AG04450 (cell line): ENCODE results near the gene TULP4. TPM values are rescaled to one million over a fixed set of nuclear protein-coding genes. Genes with fewer than 3 reads are reported as not detected.

Experiments
- CTCF ChIA-PET: fragments of 300-600, 350-600 bp; formaldehyde crosslinking; extraction: SDS; loops from one replicate; lab custom pipeline; 2022; ENCODE audit warnings: antibody characterized with exemption, inconsistent platforms; lab: Charles Lee
- POLR2A ChIA-PET: fragments of 350-600 bp; formaldehyde crosslinking; extraction: SDS; loops from one replicate; lab custom pipeline; 2021; ENCODE audit warnings: antibody characterized with exemption, inconsistent platforms; lab: Yijun Ruan, JAX
- DNase-seq: peaks from one replicate; pipeline ENCODE4 v3.0.0-alpha.2; 2011; ENCODE audit warnings: low read depth, low spot score
- H3K27ac ChIP-seq: one replicate; pipeline ENCODE4 v1.5.1; 2012; ENCODE audit warnings: low read depth, low read length, control low read depth
- H3K27me3 ChIP-seq: one replicate; pipeline ENCODE4 v1.6.0; 2012; ENCODE audit warnings: low read length; ENCODE audit not compliant: control insufficient read depth, insufficient read depth
- H3K4me3 ChIP-seq: 2 replicates; pipeline ENCODE4 v1.5.1; 2011; ENCODE audit warnings: mild to moderate bottlenecking, low read depth, low read length, control low read depth
- H3K9me3 ChIP-seq: 2 replicates; pipeline ENCODE4 v1.5.1; 2012; ENCODE audit warnings: low read length; ENCODE audit not compliant: control insufficient read depth, insufficient read depth
- polyA plus RNA-seq: library from polyadenylated mRNA; depleted of rRNA; stranded (reverse); fragments of >200 nt; gene quantifications from 2 replicates; pipeline ENCODE4 v1.2.3, GENCODE V29; 2011
- TF ChIP-seq, protein P1 (sequence below): IDR thresholded peaks from 2 replicates; pipeline ENCODE4 v1.5.1; 2011; ENCODE audit warnings: low read depth, low read length, control low read depth, inconsistent platforms

The TULP4 gene
- polyA plus RNA-seq, 1 experiment = 15.9 TPM

DNA sequence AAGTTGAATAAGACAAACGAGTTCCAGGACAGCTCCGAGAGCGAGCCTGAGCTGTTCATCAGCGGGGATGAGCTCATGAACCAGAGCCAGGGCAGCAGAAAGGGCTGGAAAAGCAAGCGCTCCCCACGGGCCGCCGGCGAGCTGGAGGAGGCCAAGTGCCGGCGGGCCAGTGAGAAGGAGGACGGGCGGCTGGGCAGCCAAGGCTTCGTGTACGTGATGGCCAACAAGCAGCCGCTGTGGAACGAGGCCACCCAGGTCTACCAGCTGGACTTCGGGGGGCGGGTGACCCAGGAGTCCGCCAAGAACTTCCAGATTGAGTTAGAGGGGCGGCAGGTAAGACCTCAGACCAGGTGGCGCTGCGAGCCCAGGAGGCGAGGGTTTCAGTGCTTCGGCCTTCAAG lies 191.6 kb downstream of the TULP4 start:
- H3K9me3 ChIP-seq = no peaks in the 10 kb centered on the region; the same call in 1 of the 2 replicates
- no peak overlapping the region for H3K27ac ChIP-seq
- ChIA-PET POLR2A (no interaction called here), CTCF (interaction anchor here (0.8 kb wide), 1 partner anchor 283 kb away, joined by 3 read pairs; no protein-coding TSS in a partner anchor)
- DNase-seq = no peak
- H3K27me3 ChIP-seq = no peaks in the 10 kb centered on the region
- TF ChIP-seq, protein P1, sequence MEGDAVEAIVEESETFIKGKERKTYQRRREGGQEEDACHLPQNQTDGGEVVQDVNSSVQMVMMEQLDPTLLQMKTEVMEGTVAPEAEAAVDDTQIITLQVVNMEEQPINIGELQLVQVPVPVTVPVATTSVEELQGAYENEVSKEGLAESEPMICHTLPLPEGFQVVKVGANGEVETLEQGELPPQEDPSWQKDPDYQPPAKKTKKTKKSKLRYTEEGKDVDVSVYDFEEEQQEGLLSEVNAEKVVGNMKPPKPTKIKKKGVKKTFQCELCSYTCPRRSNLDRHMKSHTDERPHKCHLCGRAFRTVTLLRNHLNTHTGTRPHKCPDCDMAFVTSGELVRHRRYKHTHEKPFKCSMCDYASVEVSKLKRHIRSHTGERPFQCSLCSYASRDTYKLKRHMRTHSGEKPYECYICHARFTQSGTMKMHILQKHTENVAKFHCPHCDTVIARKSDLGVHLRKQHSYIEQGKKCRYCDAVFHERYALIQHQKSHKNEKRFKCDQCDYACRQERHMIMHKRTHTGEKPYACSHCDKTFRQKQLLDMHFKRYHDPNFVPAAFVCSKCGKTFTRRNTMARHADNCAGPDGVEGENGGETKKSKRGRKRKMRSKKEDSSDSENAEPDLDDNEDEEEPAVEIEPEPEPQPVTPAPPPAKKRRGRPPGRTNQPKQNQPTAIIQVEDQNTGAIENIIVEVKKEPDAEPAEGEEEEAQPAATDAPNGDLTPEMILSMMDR = no peak
- no peak overlapping the region for H3K4me3 ChIP-seq

DNA sequence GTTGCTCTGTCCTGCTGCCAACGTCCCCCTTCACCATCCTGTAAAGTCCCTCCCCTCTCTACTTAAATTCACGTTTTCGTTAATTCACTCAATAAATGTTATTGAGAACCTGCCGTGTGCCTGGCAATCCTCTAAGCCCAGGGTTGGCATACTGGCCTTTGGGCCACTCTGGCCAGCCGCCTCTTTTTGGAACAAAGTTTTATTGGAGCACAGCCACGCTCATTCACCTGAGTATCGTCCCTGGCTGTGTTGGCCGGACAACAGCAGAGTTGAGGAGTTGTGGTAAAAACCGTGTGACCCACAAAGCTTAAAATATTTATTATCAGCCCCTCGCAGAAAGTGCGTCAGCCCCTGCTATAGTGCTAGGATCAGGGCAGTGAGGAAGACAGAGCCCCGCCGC lies 192.9 kb downstream of the TULP4 start:
- no peaks in the 10 kb centered on the region for H3K27me3 ChIP-seq
- CTCF ChIA-PET = no interaction called here
- H3K4me3 ChIP-seq = no peak overlapping the region
- no peak overlapping the region for H3K27ac ChIP-seq
- no peaks in the 10 kb centered on the region; the same call in 1 of the 2 replicates for H3K9me3 ChIP-seq
- no peak for DNase-seq
- TF ChIP-seq, protein P1 = no peak
- POLR2A ChIA-PET = no interaction called here

DNA sequence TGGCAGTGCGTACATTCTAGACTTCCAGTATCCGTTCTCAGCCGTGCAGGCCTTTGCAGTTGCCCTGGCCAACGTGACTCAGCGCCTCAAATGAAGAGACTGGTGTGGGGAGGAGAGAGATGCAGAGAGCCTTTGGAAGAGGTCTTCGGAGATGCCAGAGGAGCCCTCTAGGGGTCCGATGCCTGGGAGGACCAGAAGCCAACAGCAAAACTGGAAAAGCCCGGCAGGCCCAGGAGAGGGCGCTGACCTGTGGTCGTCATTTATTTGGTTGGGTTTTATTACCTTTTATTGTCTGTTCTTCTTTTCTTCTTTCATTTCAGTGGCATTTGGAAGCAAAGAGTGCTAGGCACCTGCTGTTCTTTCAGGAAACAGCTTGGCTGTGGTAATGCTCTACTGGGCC lies 194.3 kb downstream of the TULP4 start:
- H3K27ac ChIP-seq = no peak overlapping the region
- DNase-seq = no peak
- H3K9me3 ChIP-seq = no peaks in the 10 kb centered on the region; the same call in 1 of the 2 replicates
- no peaks in the 10 kb centered on the region for H3K27me3 ChIP-seq
- POLR2A ChIA-PET = no interaction called here
- CTCF ChIA-PET = no interaction called here
- TF ChIP-seq, protein P1 = peak; percentile 46
- H3K4me3 ChIP-seq = no peak overlapping the region

DNA sequence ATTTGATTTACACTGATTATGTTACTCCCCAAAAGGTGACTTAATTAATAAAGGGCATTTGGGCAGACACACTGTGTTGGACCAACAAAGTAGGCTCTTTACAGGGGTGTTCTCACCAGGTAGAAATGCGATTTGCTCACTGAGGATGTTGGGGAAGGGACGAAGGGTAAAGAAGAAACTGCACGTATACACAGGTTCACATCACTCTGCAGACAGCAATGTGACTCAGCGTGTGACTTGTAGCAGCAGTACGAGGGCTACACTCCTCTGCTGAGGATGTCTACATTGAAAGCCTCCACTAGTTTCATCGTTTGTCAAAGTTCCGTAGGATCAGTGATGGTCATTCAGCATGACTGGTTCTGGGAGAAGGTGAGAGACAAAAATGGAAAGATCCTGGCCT lies 194.9 kb downstream of the TULP4 start:
- no peaks in the 10 kb centered on the region for H3K27me3 ChIP-seq
- H3K9me3 ChIP-seq = no peaks in the 10 kb centered on the region; the same call in 1 of the 2 replicates
- DNase-seq = no peak
- TF ChIP-seq, protein P1 = no peak
- CTCF ChIA-PET = no interaction called here
- H3K4me3 ChIP-seq = no peak overlapping the region
- POLR2A ChIA-PET = no interaction called here
- no peak overlapping the region for H3K27ac ChIP-seq

DNA sequence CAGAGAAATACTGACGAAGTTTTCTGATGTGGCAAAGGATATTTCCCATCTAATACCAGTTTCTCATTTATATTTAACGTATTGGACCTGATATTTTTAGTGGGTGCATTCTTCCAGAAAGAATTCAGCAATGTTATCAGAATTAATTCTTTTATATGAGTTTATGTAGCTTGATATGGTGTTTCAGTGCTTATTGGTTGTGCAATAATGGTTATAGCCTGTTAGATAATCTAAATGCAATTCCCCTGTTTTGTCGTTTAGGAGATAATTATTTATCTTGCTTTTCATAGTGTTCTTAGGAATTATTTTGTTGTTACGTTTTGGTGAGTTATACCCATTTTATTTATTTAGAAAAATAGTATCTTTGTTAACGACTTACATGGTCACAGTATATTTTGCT lies 196.2 kb downstream of the TULP4 start:
- POLR2A ChIA-PET = no interaction called here
- CTCF ChIA-PET = interaction anchor here (0.6 to 1.6 kb wide), 5 partner anchors 16 to 341 kb away, joined by 3 to 9 read pairs (median 4); no protein-coding TSS in a partner anchor
- DNase-seq = no peak
- Histone ChIP-seq H3K4me3 (no peak overlapping the region), H3K27ac (no peak overlapping the region), H3K9me3 (no peaks in the 10 kb centered on the region; the same call in 1 of the 2 replicates), H3K27me3 (no peaks in the 10 kb centered on the region)
- TF ChIP-seq, protein P1 = no peak
